ENCODE results near the gene WDR38.

GRCh38 chr9:124828489-124829333 is 24.5 kb upstream of the WDR38 start:
- no peak for TF ChIP-seq CTCF (conservative IDR thresholded peaks at IDR 0.05 in 1 of 2, IDR thresholded peaks at IDR 0.05 in 1 of 2; ENCODE audit: extremely low read depth in 1 of 2, insufficient read depth in 1 of 2, low read depth in 1 of 2, low read length in 2 of 2)
- TF ChIP-seq EZH2 (IDR thresholded peaks at IDR 0.05; ENCODE audit: borderline replicate concordance, low read length) = no peak

All from mammary epithelial cell (primary cell).